Mesenchymal stem cell (in vitro differentiated cells and primary cell): Measurements from ENCODE around the gene SPDYE2B.
"Not testable (repeated sequence)": the region's sequence is repeated elsewhere in the genome, so short reads cannot be mapped to it uniquely, and the experiment has no call there.

Source experiments
- DNase-seq: peaks from one replicate; pipeline ENCODE4 v3.0.0-alpha.2; 2013
- H2AFZ ChIP-seq: one replicate; pipeline ENCODE4 v1.6.1; 2013; ENCODE audit warnings: low read depth, mild to moderate bottlenecking, control low read depth, inconsistent platforms, low read length, moderate library complexity
- H2AK5ac ChIP-seq: 2 replicates; pipeline ENCODE4 v1.6.1; 2013; ENCODE audit warnings: low read length, moderate library complexity, mild to moderate bottlenecking, inconsistent platforms; ENCODE audit not compliant: severe bottlenecking
- H2BK120ac ChIP-seq: one replicate; pipeline ENCODE4 v1.6.1; 2013; ENCODE audit warnings: low read depth, mild to moderate bottlenecking, inconsistent platforms, low read length, moderate library complexity
- H2BK12ac ChIP-seq, 2 experiments: one replicate each; pipeline ENCODE4 v1.6.1; 2013; ENCODE audit warnings: inconsistent platforms in 2 of 2, low read length in 2 of 2, mild to moderate bottlenecking in 2 of 2, moderate library complexity in 2 of 2, control low read depth in 1 of 2
- H2BK15ac ChIP-seq: one replicate; pipeline ENCODE4 v1.6.1; 2013; ENCODE audit warnings: mild to moderate bottlenecking, low read depth, inconsistent platforms; ENCODE audit not compliant: poor library complexity, severe bottlenecking
- H2BK5ac ChIP-seq: 2 replicates; pipeline ENCODE4 v1.6.1; 2013; ENCODE audit warnings: low read depth, mild to moderate bottlenecking, low read length, control low read depth, inconsistent platforms; ENCODE audit not compliant: poor library complexity, severe bottlenecking
- H3K14ac ChIP-seq, 2 experiments: one replicate each; pipeline ENCODE4 v1.6.1; 2013; ENCODE audit warnings: inconsistent platforms in 2 of 2, low read length in 2 of 2, control low read depth in 1 of 2, mild to moderate bottlenecking in 1 of 2, moderate library complexity in 1 of 2
- H3K18ac ChIP-seq, 2 experiments: one replicate each; pipeline ENCODE4 v1.6.1; 2013; ENCODE audit warnings: inconsistent platforms in 2 of 2, low read length in 2 of 2, control low read depth in 1 of 2, low read depth in 1 of 2, mild to moderate bottlenecking in 1 of 2
- H3K23ac ChIP-seq, 2 experiments: one replicate each; pipeline ENCODE4 v1.6.1; 2013; ENCODE audit warnings: inconsistent platforms in 2 of 2, low read length in 2 of 2, mild to moderate bottlenecking in 2 of 2, moderate library complexity in 2 of 2, control low read depth in 1 of 2
- H3K27ac ChIP-seq: 2 replicates; pipeline ENCODE4 v1.5.1; 2013; ENCODE audit warnings: mild to moderate bottlenecking, moderate library complexity, low read length, control low read depth, inconsistent platforms; ENCODE audit not compliant: poor library complexity, severe bottlenecking
- H3K27me3 ChIP-seq, 2 experiments: 2 replicates each; pipeline versions ENCODE4 v1.6.1 to v1.7.0; 2013; ENCODE audit warnings: low read length in 2 of 2, mild to moderate bottlenecking in 2 of 2, moderate library complexity in 2 of 2, control low read depth in 1 of 2, inconsistent platforms in 1 of 2; ENCODE audit not compliant: control insufficient read depth in 1 of 2, insufficient read depth in 1 of 2
- H3K36me3 ChIP-seq, 2 experiments: 2 replicates each; pipeline versions ENCODE4 v1.6.1 to v1.7.0; 2013; ENCODE audit warnings: low read length in 2 of 2, control low read depth in 1 of 2, inconsistent platforms in 1 of 2, low read depth in 1 of 2, mild to moderate bottlenecking in 1 of 2; ENCODE audit not compliant: insufficient read depth in 2 of 2, control insufficient read depth in 1 of 2
- H3K4ac ChIP-seq, 2 experiments: one replicate each; pipeline ENCODE4 v1.6.1; 2013; ENCODE audit warnings: inconsistent platforms in 2 of 2, low read length in 2 of 2, mild to moderate bottlenecking in 2 of 2, moderate library complexity in 2 of 2, control low read depth in 1 of 2, low read depth in 1 of 2
- H3K4me1 ChIP-seq: 2 replicates; pipeline ENCODE4 v1.6.1; 2013; ENCODE audit warnings: low read depth, low read length, control low read depth; ENCODE audit not compliant: control insufficient read depth, insufficient read depth
- H3K4me2 ChIP-seq: 2 replicates; pipeline ENCODE4 v1.6.1; 2013; ENCODE audit warnings: low read length, mild to moderate bottlenecking, inconsistent platforms; ENCODE audit not compliant: poor library complexity, severe bottlenecking
- H3K4me3 ChIP-seq, 2 experiments: 2 replicates each; pipeline versions ENCODE4 v1.5.1 to v1.7.0; 2013; ENCODE audit warnings: low read length in 2 of 2, mild to moderate bottlenecking in 2 of 2, control low read depth in 1 of 2, low read depth in 1 of 2; ENCODE audit not compliant: insufficient read depth in 1 of 2
- H3K79me1 ChIP-seq: replicated peaks from 2 replicates; pipeline ENCODE4 v1.6.1; 2013; ENCODE audit warnings: mild to moderate bottlenecking, control low read depth, low read length, inconsistent platforms; ENCODE audit not compliant: poor library complexity, severe bottlenecking
- H3K9ac ChIP-seq: 2 replicates; pipeline ENCODE4 v1.7.0; 2013; ENCODE audit warnings: mild to moderate bottlenecking, low read length, moderate library complexity
- H3K9me3 ChIP-seq: 2 replicates; pipeline ENCODE4 v1.7.0; 2013; ENCODE audit warnings: mild to moderate bottlenecking, low read length; ENCODE audit not compliant: control insufficient read depth
- H4K8ac ChIP-seq: one replicate; pipeline ENCODE4 v1.6.1; 2013; ENCODE audit warnings: inconsistent platforms, mild to moderate bottlenecking, low read length, moderate library complexity
- H4K91ac ChIP-seq: one replicate; pipeline ENCODE4 v1.6.1; 2013; ENCODE audit warnings: mild to moderate bottlenecking, low read length, inconsistent platforms
- WGBS: methylation state at CpG from one replicate; pipeline ENCODE4 v1.1.7; 2013; ENCODE audit warnings: mixed read lengths; 5-methylcytosine and 5-hydroxymethylcytosine counted together

SPDYE2B gene

GRCh38 chr7:102642691-102643090, 7.4 kb upstream of the SPDYE2B start, which contains the start of gene UPK3BL1:
TSS of gene UPK3BL1 (minus strand) at chr7:102642791. CDS start at chr7:102642741, 50 bp downstream.
- DNase-seq, H3K9ac ChIP-seq, H3K36me3 ChIP-seq, H3K79me1 ChIP-seq, H2BK12ac ChIP-seq, H4K8ac ChIP-seq, H3K4me1 ChIP-seq, H3K4ac ChIP-seq, H4K91ac ChIP-seq, H3K4me3 ChIP-seq, H2BK15ac ChIP-seq, H3K9me3 ChIP-seq, H2BK5ac ChIP-seq, H2AK5ac ChIP-seq, H3K18ac ChIP-seq, H3K4me2 ChIP-seq, H3K27me3 ChIP-seq, H2BK120ac ChIP-seq, H2AFZ ChIP-seq, H3K23ac ChIP-seq, H3K27ac ChIP-seq, H3K14ac ChIP-seq: not testable (repeated sequence)
- no CpG with 5 or more reads among the region's 9 CpGs for WGBS

DNA sequence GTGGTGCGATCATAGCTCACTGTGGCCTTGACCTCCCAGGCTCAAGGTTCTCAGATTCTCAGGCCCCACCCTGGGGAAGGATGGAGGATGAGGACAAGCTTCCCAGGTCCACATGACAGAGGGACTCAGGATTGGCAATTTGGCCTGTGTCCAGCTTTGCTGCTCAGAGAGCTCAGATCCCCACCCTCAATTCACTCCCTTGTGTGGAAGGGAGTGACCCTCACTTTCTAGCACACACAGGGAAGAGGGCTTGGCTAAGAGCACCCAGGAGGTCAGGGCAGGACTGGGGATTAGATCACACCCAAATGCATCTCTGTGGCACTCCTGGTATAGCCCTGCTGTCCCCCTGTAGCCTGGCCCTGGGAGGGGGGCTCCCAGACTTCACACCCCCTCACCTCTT, 6.7 kb upstream of the SPDYE2B start:
- not testable (repeated sequence) for H3K27ac ChIP-seq, H3K14ac ChIP-seq, H3K9ac ChIP-seq, H3K4me1 ChIP-seq, H3K27me3 ChIP-seq, H2BK120ac ChIP-seq, H3K4ac ChIP-seq, H2BK12ac ChIP-seq, H3K36me3 ChIP-seq, H4K91ac ChIP-seq, H3K4me3 ChIP-seq, H4K8ac ChIP-seq, H3K79me1 ChIP-seq, H2BK15ac ChIP-seq, H2AFZ ChIP-seq, H3K4me2 ChIP-seq, H2BK5ac ChIP-seq, H2AK5ac ChIP-seq, DNase-seq, H3K9me3 ChIP-seq, H3K18ac ChIP-seq, H3K23ac ChIP-seq
- WGBS: no CpG with 5 or more reads among the region's 1 CpG

DNA sequence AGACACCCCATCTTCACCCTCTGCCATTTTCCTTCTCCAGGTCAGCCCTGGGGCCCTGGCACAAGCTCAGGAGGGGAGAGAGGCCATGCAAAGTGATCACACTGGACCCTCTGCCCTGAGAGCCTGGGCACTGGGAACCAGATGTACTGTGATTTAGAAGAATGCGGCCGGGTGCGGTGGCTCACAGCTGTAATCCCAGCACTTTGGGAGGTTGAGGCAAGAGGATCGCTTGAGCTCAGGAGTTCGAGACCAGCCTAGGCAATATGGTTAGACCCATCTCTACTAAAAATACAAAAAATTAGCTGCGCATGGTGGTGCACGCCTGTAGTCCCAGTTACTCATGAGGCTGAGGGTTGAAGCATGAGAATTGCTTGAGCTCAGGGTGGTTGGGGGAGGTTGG, 2.3 kb upstream of the SPDYE2B start:
- not testable (repeated sequence) for H3K23ac ChIP-seq, H2AK5ac ChIP-seq, H3K4me2 ChIP-seq, H3K79me1 ChIP-seq, H3K27me3 ChIP-seq, H3K9ac ChIP-seq, H4K8ac ChIP-seq, H4K91ac ChIP-seq, H2AFZ ChIP-seq, H3K4ac ChIP-seq, H2BK12ac ChIP-seq, H3K4me3 ChIP-seq, H2BK5ac ChIP-seq, DNase-seq, H3K27ac ChIP-seq, H3K18ac ChIP-seq, H2BK15ac ChIP-seq, H3K4me1 ChIP-seq, H3K9me3 ChIP-seq, H3K36me3 ChIP-seq, H2BK120ac ChIP-seq, H3K14ac ChIP-seq
- WGBS: 97% methylated on average over 3 of the region's 7 CpGs

- H3K4me3 ChIP-seq, H3K4me2 ChIP-seq, H2AFZ ChIP-seq, H3K9me3 ChIP-seq, H3K4ac ChIP-seq, H3K27me3 ChIP-seq, H3K9ac ChIP-seq, H2AK5ac ChIP-seq, H3K14ac ChIP-seq, H3K27ac ChIP-seq, H2BK120ac ChIP-seq, DNase-seq, H2BK15ac ChIP-seq, H3K4me1 ChIP-seq, H4K8ac ChIP-seq, H3K79me1 ChIP-seq, H2BK5ac ChIP-seq, H3K36me3 ChIP-seq, H2BK12ac ChIP-seq, H4K91ac ChIP-seq, H3K23ac ChIP-seq, H3K18ac ChIP-seq: not testable (repeated sequence)
- 95% methylated on average over 4 of the region's 11 CpGs for WGBS
These were observed 14.6 kb downstream of the SPDYE2B start for GRCh38 chr7:102664765-102665164.
